Measurements from ENCODE around the gene ZNF581.

ZNF581 gene

DNA sequence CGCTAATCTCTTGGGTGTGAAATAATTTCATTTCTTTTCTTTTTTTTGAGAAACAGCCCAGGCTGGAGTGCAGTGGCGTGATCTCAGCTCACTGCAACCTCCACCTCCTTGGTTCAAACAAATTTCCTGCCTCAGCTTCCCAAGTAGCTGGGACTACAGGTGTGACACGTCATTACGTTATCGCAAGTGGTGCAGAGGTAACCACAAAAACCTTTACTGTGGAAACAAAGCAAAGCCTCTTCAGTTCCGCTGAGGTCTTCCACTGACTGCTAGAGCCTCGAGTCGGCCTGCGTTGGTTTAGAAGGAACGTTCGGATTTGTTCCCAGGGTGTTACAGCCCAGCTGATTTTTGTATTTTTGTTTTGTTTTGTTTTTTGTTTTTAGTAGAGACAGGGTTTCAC is 17.1 kb upstream of the ZNF581 start:
- DNase-seq (ENCODE audit: low read depth, low spot score): no peak

DNA sequence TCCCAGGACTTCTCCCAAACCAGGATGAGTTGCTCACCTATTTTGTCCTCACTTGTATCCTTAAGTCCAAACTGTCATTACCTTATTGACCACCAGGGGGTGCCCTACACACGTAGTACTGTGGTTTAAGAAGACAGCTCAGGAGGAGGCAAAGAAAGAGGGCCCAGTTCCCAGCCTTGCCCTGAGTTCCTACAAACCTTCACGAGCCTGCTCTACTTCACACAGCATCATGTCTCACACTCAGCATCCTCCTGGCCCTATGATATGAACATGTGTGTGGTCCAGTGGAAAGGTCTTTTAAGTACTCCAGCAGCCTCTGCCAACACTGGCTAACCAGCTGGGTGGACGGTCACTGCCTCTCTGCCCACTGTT is 11.0 kb upstream of the ZNF581 start:
- peak; percentile 96 for DNase-seq (ENCODE audit: low read depth, low spot score)

GRCh38 chr19:55633861-55634260 is 9.6 kb upstream of the ZNF581 start:
- DNase-seq (ENCODE audit: low read depth, low spot score): no peak

DNA sequence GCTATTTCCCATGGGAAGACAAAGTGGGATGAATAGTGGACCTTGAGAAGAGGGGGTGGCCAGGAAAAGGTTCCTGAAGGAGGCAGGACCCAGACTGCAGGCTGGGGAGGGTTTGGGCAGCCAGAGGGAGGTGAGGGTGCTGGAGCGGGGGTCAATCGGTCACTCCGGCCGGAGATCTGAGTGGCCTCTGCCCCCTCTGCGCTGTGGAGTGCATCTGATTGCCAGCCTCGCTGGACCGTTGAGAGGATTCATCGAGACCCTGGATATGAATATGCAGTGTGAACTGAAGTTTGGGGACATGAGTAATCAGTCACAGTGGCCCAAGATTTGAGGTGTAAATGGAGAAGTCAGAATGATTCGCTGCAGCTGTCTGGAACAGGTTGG is 8.1 kb upstream of the ZNF581 start:
- DNase-seq (ENCODE audit: low read depth, low spot score): no peak

- DNase-seq (ENCODE audit: low read depth, low spot score): no peak
Measured at GRCh38 chr19:55635856-55636440, 7.5 kb upstream of the ZNF581 start.

GRCh38 chr19:55636723-55637122 is 6.7 kb upstream of the ZNF581 start:
- no peak for DNase-seq (ENCODE audit: low read depth, low spot score)

- no peak for DNase-seq (ENCODE audit: low read depth, low spot score)
Measured at GRCh38 chr19:55637534-55637933, 5.9 kb upstream of the ZNF581 start.

DNA sequence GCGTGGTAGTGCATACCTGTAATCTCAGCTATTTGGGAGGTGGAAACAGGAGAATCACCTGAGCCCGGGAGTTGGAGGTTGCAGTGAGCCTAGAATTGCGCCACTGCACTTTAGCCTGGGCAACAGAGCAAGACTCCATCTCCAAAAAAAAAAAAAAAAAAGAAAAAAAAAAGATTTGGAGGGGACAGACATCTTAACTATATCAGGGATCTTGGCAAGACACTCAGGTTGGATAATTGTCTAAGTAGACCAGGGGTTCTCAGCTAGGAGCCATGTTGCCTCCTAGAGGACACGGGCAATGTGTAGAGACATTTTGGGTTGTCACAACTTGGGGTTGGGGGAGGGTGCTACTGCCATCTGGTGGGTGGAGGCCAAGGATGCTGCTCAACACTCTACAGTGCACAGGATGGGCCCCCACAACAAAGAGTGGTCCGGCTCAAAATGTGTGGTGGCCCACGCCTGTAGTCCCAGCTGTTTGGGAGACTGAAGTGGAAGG is 4.5 kb upstream of the ZNF581 start:
- DNase-seq (ENCODE audit: low read depth, low spot score): no peak

GRCh38 chr19:55640043-55640576 is 3.3 kb upstream of the ZNF581 start:
- DNase-seq (ENCODE audit: low read depth, low spot score): no peak

DNA sequence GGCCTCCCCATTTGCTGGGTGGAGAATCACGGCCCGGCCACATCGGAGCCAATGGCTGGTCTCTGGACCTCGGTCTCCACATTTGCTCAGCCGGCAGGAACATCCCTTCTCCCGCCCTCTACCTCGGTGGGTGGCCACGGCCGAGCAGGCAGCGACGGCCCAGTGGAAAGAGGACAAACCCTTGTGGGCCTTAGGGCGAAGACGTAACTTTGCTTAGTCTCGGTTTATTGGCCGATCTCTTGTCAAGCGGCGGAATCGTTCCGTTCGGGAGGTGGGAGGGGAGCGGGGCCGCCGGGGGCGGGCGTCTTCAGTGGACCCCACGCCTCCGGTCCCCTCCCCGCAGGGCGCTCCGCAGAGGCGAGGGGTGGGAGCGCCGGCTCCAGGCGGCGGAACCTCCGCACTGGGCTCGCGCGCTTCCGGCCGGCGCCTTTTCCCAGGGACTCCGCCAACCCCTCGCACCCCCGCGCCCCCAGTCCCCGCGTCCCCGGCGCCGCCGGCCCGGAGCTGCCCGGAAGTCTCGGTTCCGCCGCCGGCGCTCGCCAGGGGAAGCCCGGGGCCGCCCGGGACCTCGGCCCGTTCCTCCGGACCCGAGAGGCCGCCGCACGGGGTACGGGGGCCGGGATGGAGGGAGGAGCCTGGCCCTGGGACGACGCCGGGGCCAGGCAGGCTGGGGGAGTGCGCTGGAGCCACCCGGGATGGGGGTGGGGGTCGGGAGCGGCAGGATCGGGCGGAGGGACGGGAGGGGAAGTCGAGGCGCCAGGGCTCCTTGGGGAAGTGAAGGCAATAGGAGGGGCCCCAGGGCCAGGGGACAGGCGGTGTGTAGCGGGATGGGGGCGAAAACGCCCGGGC is 2.6 kb upstream of the ZNF581 start, which contains the start of gene ZNF580:
TSS of gene ZNF580 (plus strand) at position 426 of the 849 bp plus-strand sequence. CDS start 1,507 bp downstream, outside the sequence.
- no peak for DNase-seq (ENCODE audit: low read depth, low spot score)

GRCh38 chr19:55641426-55642152 is 1.9 kb upstream of the ZNF581 start:
- DNase-seq (ENCODE audit: low read depth, low spot score): no peak

DNA sequence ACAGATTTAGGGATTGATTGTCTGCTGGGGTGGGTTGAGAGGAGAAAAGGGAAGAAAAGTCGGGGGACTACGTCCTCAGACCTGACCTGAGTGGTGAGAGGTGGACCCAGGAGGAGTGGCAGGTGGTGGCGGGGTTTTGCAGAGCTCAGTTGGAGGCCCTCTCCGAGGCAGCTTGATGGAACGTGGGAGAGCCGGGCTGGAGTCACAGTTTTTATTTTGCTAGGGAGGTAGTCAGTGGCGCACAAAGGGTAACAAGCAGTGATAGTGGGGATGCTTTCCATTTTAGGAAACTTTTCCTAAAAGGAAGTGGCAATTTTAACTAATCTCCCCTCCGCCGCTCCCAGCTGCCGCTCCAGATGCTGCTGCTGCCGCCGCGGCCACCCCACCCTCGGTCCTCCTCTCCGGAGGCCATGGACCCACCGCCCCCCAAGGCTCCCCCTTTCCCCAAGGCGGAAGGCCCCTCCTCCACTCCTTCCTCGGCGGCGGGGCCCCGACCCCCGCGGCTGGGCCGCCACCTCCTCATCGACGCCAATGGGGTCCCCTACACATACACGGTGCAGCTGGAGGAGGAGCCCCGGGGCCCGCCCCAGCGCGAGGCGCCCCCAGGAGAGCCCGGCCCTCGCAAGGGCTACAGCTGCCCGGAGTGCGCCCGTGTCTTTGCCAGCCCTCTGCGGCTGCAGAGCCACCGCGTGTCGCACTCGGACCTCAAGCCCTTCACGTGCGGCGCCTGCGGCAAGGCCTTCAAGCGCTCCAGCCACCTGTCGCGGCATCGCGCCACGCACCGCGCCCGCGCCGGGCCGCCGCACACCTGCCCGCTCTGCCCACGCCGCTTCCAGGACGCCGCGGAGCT is 1.1 kb upstream of the ZNF581 start:
- no peak for DNase-seq (ENCODE audit: low read depth, low spot score)

GRCh38 chr19:55643887-55644176 is 383 bp downstream of the ZNF581 start:
- DNase-seq (ENCODE audit: low read depth, low spot score): no peak

- no peak for DNase-seq (ENCODE audit: low read depth, low spot score)
Measured at GRCh38 chr19:55644191-55644833, 863 bp downstream of the ZNF581 start.

- DNase-seq (ENCODE audit: low read depth, low spot score): no peak
Measured at GRCh38 chr19:55644842-55645511, 1.5 kb downstream of the ZNF581 start.

- no peak for DNase-seq (ENCODE audit: low read depth, low spot score)
Measured at GRCh38 chr19:55645512-55645881, 2.0 kb downstream of the ZNF581 start.

- no peak for DNase-seq (ENCODE audit: low read depth, low spot score)
Measured at GRCh38 chr19:55646889-55647731, 3.7 kb downstream of the ZNF581 start.

DNA sequence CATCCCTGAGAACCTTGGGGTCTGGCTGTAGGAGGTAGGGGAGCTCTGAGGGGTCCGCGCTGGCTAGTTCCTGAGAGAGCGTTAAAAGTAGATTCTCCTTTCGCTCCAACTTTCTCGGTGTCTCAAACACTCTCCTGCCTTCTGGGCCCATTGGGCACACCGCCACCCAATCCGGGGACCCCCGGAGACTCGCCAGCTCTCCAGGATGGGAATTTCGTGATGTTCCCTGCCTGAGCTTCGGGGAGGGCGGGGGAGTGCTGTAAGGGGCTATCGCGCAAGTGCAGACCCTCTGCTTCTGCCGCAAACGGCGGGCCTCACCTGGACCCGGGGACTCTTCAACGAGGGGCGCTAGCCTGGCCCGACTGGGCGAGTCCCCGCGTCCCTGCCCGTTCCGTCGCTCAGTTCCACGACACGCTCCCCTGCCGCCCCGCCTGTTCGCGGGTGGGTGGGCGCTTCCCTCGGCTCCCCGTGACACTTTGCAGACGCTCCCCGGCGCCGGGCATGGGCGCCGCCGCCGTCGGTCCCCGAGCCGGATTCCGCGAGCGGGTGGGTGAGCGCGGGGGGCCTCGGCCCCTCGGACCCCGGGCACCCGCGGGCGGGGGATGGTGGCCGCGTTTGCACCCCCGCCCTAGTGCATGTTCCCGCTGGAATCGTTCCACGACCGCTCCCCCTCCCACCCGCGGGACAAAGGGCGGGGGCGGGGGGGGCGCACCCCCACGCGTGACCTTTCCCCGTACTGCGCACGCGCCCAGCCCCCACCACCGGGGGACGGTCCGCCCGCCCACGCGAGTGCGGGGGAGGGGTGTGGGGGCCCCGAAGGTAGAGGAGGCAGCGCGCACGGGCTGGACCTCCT is 4.5 kb downstream of the ZNF581 start, which contains the start of gene CCDC106:
TSS of gene CCDC106 (plus strand) at position 481 of the 853 bp plus-strand sequence. CDS start 835 bp downstream, outside the sequence.
- no peak for DNase-seq (ENCODE audit: low read depth, low spot score)
